ENCODE results near the gene PARP12. TPM values are rescaled to one million over a fixed set of nuclear protein-coding genes. Genes with fewer than 3 reads are reported as not detected.

Gene PARP12
- total RNA-seq, 6 experiments from 2014 or later, result 6.3 to 14.0 (median 11.8) TPM

DNA sequence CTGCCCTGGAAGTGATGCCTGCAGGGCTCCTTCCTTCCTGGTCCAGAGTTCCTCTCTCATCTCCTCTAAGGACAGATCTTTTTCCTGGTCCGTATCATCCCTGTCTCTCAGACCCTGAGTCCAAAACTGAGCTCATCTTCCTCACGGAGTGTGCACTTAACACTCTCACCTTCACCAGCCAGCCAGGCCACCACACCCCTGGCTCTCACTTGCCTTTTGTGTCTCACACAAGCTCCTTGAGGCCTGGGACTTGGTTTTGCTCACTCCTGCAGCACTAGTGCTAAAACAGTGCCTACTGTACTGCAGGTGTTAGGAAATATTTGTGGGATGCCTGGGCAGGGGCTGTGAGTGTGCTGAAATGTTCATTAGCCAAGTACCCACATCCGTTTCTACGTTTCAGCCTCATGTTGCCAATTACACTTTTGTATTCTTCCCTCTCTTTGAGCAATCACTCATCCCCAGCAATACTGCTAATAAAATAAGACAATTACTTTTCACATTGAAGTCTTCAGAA, 21.4 kb upstream of the PARP12 start:
- no peak overlapping the region for H3K4me3 Mint-ChIP-seq
- no peaks in the 10 kb centered on the region for H3K9me3 Mint-ChIP-seq
- no peaks in the 10 kb centered on the region for H3K36me3 Mint-ChIP-seq (ENCODE audit: low read depth)
- no peak overlapping the region for H3K27ac Mint-ChIP-seq
- H3K4me1 Mint-ChIP-seq (ENCODE audit: low read depth), result peaks cover 7% of the 10 kb centered on the region
- H3K27me3 Mint-ChIP-seq (ENCODE audit: insufficient read depth), result peaks cover 2% of the 10 kb centered on the region; the same call in 1 of the 2 replicates
- TF ChIP-seq, protein P1, sequence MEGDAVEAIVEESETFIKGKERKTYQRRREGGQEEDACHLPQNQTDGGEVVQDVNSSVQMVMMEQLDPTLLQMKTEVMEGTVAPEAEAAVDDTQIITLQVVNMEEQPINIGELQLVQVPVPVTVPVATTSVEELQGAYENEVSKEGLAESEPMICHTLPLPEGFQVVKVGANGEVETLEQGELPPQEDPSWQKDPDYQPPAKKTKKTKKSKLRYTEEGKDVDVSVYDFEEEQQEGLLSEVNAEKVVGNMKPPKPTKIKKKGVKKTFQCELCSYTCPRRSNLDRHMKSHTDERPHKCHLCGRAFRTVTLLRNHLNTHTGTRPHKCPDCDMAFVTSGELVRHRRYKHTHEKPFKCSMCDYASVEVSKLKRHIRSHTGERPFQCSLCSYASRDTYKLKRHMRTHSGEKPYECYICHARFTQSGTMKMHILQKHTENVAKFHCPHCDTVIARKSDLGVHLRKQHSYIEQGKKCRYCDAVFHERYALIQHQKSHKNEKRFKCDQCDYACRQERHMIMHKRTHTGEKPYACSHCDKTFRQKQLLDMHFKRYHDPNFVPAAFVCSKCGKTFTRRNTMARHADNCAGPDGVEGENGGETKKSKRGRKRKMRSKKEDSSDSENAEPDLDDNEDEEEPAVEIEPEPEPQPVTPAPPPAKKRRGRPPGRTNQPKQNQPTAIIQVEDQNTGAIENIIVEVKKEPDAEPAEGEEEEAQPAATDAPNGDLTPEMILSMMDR (IDR thresholded peaks at IDR 0.05), result no peak
- DNase-seq, result no peak

DNA sequence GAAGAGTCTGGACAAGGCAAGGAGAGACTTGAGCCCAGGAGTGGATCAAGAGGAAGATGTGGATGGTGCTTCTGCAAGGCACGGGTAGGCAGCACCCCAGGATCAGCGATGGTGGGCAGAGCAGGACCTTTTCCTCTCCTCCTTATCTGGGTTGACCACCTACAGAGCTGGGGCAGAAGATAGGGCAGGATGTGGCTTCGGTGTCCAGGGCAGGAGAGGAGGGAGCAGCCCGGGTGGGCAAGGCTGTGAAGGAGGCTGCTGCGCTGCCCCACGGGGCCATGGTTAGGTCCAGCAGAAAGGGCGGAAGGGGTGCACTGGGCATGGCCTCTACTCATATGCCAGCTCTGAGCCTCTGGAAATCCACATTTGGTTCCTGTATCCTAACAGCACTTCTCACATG, 20.0 kb upstream of the PARP12 start:
- peaks cover 7% of the 10 kb centered on the region for H3K4me1 Mint-ChIP-seq (ENCODE audit: low read depth)
- H3K9me3 Mint-ChIP-seq, result no peaks in the 10 kb centered on the region
- no peak for DNase-seq
- no peaks in the 10 kb centered on the region for H3K36me3 Mint-ChIP-seq (ENCODE audit: low read depth)
- no peak overlapping the region for H3K27ac Mint-ChIP-seq
- no peak overlapping the region for H3K4me3 Mint-ChIP-seq
- TF ChIP-seq, protein P1 (IDR thresholded peaks at IDR 0.05), result no peak
- peaks cover 2% of the 10 kb centered on the region; the same call in 1 of the 2 replicates for H3K27me3 Mint-ChIP-seq (ENCODE audit: insufficient read depth)

DNA sequence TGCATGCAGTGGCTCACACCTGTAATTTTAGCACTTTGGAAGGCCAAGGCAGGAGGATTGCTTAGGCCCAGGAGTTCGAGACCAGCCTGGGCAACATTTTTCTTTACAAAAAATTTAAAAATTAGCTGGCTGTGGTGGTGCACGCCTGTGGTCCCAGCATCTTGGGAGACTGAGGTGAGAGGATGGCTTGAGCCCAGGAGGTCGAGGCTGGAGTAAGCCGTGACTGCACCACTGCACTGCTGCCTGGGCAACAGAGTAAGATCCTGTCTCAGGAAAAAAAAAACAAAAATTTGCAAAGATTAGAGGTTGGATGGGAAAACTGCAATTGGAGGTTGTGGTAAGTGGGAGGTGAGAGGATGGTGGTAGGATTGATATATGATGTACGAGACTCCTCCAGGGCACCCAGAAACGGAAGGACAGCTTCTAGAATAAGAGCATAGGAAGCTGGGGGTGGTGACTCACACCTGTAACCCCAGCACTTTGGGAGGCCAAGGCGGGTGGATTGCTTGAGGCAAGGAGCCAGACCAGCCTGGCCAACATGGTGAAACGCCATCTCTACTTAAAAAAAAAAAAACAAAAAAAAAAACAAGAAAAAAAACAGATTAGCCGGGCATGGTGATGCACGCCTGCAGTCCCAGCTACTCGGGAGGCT, 19.1 kb upstream of the PARP12 start:
- Mint-ChIP-seq H3K4me1 (ENCODE audit: low read depth) (peaks cover 7% of the 10 kb centered on the region), H3K9me3 (no peaks in the 10 kb centered on the region), H3K27me3 (ENCODE audit: insufficient read depth) (peaks cover 2% of the 10 kb centered on the region; the same call in 1 of the 2 replicates), H3K36me3 (ENCODE audit: low read depth) (no peaks in the 10 kb centered on the region), H3K27ac (no peak overlapping the region), H3K4me3 (no peak overlapping the region)
- no peak for DNase-seq
- TF ChIP-seq, protein P1 (IDR thresholded peaks at IDR 0.05), result no peak

DNA sequence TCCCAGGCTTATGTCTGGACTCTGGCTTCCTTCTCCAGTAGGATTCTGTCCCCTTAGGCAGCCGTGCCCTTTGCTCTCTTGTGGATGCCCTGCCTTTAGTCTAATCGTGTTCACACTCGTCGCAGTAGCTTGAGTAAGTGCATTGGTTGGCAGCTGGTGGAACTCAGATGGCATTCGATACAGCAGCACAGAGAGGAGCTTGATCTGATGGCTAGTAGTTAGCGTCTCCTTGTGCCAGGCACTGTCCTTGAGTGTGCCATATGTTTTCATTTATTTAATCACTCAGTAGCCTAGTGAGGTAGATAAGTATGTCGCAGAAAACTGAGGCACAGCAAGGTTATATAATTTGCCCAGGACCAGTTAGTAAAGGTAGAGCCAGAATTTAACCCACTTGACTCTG, 18.2 kb upstream of the PARP12 start:
- peaks cover 6% of the 10 kb centered on the region; the same call in 1 of the 2 replicates for H3K27me3 Mint-ChIP-seq (ENCODE audit: insufficient read depth)
- no peak for DNase-seq
- H3K4me3 Mint-ChIP-seq, result no peak overlapping the region
- H3K9me3 Mint-ChIP-seq, result no peaks in the 10 kb centered on the region
- H3K4me1 Mint-ChIP-seq (ENCODE audit: low read depth), result peaks cover 7% of the 10 kb centered on the region
- H3K27ac Mint-ChIP-seq, result no peak overlapping the region
- no peaks in the 10 kb centered on the region for H3K36me3 Mint-ChIP-seq (ENCODE audit: low read depth)
- TF ChIP-seq, protein P1 (IDR thresholded peaks at IDR 0.05), result no peak

DNA sequence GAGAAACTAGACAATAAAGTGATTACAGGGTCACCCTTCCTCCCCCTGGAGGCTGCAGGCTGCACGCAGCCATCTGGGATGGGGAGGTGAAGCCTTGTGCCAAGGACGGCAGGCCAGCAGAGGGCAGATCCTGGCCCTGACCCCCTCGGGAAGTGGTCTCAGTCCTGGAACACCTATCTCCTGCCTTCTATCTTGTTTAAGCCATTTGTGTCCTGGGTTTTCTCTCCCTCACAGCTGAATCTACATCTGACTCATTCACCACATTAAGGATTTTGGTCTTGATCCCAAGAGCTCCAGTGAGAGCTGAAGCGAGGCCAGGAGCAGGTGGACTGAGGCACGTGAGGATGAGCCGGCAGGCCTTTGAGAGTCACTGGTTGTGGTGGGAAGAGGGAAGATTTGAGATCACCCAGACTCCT, 16.4 kb upstream of the PARP12 start:
- Mint-ChIP-seq H3K27ac (no peak overlapping the region), H3K4me1 (ENCODE audit: low read depth) (peaks cover 9% of the 10 kb centered on the region), H3K9me3 (no peaks in the 10 kb centered on the region), H3K36me3 (ENCODE audit: low read depth) (no peaks in the 10 kb centered on the region), H3K27me3 (ENCODE audit: insufficient read depth) (peaks cover 11% of the 10 kb centered on the region; the same call in 1 of the 2 replicates), H3K4me3 (no peak overlapping the region)
- DNase-seq, result peak; percentile 57
- TF ChIP-seq, protein P1 (IDR thresholded peaks at IDR 0.05), result peak; percentile 40

Data from HFFc6 (cell line).